ENCODE results near the gene ETF1.

DNA sequence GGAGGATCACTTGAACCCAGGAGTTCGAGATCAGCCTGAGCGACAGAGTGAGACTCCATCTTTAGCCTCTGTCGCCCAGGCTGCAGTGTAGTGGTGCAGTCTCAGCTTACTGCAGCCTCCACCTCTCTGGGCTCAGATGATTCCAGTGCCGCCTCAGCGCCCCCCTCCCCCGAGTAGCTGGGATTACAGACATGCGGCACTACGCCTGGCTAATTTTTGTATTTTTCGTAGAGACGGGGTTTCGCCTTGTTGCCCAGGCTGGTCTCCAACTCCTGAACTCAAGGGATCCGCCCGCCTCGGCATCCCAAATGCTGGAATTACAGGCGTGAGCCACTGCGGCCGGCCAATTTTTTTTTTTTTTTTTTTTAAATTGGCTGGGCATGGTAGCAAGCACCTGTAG, 34.4 kb upstream of the ETF1 start:
- TF ChIP-seq, protein P1, sequence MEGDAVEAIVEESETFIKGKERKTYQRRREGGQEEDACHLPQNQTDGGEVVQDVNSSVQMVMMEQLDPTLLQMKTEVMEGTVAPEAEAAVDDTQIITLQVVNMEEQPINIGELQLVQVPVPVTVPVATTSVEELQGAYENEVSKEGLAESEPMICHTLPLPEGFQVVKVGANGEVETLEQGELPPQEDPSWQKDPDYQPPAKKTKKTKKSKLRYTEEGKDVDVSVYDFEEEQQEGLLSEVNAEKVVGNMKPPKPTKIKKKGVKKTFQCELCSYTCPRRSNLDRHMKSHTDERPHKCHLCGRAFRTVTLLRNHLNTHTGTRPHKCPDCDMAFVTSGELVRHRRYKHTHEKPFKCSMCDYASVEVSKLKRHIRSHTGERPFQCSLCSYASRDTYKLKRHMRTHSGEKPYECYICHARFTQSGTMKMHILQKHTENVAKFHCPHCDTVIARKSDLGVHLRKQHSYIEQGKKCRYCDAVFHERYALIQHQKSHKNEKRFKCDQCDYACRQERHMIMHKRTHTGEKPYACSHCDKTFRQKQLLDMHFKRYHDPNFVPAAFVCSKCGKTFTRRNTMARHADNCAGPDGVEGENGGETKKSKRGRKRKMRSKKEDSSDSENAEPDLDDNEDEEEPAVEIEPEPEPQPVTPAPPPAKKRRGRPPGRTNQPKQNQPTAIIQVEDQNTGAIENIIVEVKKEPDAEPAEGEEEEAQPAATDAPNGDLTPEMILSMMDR (IDR thresholded peaks at IDR 0.05) = no peak
- no peak for TF ChIP-seq POLR2A (IDR thresholded peaks at IDR 0.05)
